HG03575 (cell line): ENCODE measurements around the gene ZNF576.
"Not testable (repeated sequence)": the region's sequence is repeated elsewhere in the genome, so short reads cannot be mapped to it uniquely, and the experiment has no call there.

Experiments
- ATAC-seq: cut with Tn5 transposase; IDR thresholded peaks from one replicate; pipeline ENCODE4 v1.9.1; 2021; ENCODE audit not compliant: unreplicated experiment, insufficient number of reproducible peaks, low FRiP score; ENCODE audit errors: extremely low read depth

Gene ZNF576

DNA sequence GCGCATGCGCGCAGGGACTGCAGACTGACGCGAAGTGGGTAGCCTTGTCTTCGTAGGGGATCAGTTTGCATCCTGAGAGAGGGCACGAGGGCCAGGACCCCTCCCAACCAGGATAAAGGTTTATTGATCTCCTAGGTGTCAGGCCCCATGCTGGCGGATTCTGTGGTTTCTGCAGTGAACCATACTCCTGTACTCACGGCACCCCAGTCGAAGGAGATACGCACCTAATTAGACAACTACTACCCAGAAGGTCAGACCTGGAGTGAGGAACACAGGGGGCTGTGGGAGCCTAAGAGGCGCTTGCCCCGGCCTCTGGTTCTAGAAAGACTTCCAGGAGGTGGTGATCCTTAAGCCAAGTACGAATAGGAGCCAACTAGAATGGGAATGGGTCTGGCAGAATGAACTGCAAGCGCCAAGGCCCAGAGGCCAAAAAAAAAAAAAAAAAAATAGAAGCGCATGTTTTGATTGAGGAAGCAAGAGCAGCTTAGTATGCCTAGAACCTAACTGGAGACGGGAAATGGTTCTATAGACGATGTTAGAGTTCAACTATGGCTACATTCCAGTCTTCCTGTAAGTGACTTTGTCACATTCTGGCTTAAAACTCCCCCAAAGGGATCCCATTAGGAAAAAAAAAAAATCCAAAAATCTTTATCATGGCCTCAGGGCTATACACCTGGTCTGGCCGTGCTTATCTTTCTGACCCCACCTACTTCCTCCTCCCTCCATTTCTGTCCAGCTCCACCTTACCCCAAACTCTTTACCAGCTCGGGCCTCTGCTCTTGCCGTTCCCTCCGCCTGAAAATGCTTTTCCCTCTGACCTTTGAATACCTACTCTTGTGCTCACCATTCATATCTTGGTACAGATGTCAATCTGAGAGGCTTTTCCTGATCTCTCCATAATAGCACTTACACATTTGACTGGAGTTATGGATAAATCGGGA, 23.9 kb downstream of the ZNF576 start:
- ATAC-seq: no peak

DNA sequence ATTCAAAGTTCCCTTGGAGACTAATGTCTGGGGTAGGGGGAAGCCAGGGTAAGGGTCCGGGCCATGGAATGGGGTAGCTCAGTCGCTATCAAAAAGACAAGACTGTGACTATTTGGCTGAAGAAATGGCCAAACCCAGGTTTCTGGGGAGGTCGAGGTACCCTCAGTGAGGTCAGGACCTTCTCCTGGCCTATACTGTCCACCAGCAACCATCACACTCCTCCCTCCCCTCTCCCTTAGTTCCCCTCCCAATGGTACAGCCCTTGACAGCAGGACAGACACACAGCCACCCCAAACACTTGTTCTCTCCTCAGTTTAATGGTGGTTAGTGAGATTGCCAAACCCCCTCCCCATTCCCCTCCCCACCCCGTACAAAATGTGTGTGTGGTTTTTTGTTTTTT, 25.7 kb downstream of the ZNF576 start:
- ATAC-seq: no peak

DNA sequence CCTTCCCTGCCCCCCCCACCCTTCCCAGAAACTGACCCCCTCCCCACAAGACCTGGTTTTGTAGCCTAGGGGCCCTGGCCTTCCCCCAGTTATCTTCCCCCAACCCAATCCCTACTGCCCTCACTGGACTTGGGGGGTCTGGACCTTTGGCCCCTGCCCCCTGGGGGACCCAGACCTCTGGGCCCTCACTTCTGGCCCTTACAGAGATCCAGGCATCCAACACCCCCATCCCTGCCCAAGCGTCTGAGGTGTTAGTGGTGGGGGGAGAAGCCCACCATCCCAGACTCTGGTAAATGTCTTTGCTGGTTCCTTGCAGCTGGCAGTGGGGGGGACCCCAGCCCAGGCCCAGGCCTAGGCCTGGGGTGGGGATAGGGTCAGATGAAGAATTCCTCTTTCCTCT, 26.6 kb downstream of the ZNF576 start:
- no peak for ATAC-seq

DNA sequence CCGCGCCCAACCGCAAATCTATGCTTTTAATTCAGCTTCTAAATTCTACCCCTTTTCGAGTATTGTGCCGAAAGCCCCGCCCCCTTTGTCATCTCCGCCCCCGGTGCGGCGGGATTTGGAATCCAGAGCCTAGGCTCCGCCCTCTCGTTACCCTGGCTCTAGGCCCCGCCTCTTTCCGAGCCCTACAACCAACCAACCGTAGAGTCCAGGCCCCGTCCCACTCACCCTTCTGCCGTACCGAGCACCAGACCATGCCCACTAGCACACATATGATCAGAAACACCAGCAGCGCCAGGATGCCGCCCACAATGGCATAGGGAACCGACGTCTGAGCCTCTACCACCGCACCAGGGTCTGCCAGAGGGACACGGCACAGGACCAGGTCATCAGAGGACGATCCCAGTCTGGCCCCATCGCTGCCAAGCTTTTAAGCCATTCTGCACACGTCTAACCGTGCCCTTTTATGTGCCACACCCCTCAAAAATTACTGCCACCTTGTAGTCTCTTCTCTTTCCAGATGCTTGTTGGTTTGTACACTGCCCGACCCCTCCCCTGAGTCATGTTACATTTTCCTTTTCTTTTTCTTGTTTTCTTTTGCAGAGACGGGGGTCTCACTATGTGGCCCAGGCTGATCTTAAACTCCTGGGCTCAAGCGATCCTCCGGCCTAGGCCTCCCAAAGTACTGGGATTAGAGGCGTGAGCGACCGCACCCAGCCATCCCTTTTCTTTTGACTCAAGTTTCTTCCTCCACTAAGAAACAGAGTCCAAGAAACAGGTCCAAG, 27.7 kb downstream of the ZNF576 start:
- ATAC-seq: no peak

DNA sequence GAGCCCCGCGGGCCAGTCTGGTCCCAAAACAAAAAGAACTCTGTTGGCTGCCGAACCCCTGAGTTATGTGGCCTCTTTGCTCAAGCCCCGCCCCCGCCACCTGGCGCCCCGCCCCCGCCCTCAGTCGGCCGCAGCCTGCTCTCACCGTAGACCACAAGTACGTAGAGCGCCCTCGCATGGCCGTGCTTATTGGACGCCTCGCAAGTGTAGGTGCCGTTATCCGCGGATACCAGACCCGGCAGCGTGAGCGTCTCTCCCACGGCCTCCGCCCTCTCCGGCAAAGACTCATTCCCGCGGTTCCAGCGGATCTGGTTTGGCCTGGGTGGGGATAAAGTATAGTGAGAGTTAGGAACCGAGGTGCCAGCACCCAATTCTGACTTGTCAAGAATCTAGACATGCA, 28.5 kb downstream of the ZNF576 start:
- ATAC-seq: no peak

DNA sequence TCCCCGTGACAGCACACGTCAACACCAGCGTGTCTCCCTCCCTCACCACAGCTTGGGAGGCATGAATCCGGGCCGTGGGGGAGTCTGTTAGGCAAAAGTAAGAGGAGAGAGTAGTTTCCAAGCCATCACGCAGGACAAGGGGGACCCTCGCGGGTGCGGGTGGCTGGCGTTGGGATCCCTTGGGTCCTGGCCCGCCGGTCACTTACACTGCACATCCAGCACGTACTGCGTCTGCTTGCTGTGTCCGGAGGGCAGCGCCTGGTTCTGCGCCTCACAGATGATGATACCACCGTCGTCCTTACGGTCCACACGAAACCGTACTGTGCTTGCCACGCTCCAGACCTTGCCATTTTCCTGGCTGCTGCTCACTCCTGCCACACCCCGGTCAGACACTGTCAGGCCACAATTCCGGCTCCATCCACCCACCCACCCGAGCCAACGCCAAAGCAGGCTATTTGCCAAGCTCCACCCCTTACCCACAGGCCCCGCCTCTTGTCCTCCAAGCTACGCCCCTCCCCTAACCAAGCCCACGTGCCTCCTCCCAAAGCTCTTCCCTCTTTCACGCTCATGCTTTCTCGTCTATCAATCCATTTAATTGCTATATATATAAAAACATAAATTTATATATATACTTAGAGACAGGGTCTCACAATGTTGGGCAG, 29.7 kb downstream of the ZNF576 start:
- ATAC-seq: no peak

DNA sequence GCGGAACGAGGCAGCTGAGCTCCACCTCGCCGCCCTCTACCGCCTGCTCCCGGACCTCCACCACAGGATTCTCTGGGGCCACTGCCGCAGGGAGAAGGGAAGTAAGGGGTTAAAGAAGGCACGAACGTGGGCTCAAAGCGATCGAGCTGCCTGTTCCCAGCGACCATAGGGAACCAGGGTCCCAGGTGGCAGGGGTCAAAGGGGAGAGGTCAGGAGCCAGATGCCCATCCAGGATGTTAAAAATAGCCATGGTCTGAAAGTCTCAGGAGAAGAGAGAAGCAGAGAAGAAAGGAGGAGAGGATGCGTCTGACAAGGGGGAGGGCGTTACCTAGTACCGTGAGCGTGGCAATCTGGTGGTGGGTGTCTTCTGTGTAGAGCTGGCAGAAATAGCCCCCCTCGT, 30.4 kb downstream of the ZNF576 start:
- no peak for ATAC-seq

DNA sequence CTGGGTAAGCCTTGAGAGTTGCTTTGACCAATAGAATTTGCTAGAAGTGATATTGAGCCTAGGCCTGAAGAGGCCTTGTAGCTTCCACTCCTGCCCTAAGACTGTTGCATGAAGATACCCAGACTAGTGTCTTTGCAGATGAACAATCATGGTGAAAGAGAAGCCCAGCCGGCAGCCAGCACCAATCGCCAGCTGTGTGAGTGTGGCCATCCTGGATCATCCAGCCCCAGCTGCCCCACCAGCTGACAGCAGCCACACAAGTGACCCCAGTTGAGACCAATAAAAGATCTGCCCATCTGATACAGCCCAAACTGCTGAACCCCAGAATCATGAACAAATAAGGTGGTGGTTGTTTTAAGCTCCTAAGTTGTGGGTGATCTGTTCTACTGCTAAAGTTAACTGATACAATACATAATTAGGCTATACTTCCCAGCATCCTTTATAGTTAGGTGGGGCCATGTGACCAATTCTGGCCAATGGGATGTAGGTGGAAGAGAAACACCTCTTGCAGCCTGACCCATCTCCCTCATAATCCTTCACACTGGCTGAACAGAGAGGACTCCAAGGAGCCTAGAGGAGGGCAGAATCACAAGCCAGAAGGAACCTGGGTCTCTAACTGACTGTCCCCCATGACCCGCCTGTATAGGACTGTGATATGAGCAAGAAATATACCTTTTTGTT, 32.4 kb downstream of the ZNF576 start:
- ATAC-seq: no peak

DNA sequence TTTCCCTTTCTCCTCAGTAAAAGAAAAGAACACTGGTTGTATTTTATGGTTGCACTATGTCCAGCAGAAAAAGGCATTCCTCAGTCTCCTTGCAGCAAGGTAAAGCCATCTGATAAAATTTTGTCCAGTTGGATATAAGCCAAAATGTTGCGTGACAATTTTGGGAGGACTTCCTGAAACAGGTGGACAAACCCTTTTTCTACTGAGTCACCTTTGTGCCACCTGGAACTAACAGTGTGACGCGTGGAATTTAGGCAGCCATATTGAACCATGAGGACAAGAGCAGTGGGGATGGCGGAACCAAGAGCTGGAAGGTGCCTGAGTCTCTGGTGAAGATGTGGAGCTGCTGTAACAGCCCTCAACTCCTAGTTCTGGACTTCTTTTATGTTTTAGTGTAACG, 35.1 kb downstream of the ZNF576 start:
- ATAC-seq: no peak

DNA sequence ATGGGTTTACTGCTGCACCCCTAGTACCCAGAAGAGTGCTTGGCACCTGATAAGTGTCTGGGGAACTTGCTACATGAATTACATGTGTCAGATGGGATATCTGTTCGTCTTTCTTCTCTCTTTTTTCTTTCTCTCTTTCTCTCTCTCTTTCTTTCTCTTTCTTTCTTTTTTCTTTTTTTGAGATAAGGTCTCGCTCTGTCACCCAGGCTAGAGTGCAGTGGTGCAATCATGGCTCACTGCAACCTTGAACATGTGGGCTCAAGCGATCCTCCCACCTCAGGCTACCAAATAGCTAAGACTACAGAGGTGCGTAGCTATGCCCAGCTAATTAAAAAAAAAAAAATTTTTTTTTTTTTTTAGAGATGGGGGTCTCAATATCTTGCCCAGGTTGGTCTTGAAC, 37.1 kb downstream of the ZNF576 start:
- no peak for ATAC-seq

DNA sequence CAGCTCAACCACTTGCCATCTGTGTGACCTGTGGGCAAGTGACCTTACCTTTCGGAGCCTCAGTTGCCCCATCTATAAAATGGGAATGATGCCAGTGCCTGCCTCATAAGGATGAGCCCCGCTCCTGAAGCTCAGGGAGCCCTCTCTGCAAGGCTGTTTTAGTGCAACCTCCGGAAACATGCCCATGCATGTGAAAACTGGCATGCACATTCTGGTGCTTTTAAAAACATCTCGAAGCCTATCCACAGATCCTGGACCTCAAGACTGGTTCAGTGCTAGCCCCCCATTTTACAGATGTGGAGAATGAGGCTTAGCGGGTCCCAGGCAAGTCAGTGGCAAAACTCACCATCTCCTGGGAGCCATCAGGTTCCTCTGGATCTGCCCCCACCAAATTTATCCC, 37.7 kb downstream of the ZNF576 start:
- no peak for ATAC-seq

DNA sequence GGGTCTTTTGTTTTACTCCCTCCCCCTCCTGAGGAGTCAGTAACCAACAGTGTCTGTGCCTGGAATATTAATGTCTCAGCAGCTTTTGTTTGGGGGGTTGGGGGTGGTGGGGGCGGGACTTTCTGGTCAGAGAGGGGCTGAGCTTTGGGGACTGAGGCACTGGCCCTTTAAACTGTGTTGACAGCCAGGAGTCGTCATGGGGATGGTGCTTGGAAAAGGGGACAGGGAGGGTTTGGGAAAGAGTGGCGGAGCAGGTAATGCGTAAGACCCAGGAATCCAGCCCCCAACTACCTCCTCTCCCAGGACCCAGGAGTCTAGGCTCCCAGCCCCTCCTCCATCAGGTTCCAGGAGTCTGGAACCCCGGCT, 38.1 kb downstream of the ZNF576 start:
- ATAC-seq: no peak

DNA sequence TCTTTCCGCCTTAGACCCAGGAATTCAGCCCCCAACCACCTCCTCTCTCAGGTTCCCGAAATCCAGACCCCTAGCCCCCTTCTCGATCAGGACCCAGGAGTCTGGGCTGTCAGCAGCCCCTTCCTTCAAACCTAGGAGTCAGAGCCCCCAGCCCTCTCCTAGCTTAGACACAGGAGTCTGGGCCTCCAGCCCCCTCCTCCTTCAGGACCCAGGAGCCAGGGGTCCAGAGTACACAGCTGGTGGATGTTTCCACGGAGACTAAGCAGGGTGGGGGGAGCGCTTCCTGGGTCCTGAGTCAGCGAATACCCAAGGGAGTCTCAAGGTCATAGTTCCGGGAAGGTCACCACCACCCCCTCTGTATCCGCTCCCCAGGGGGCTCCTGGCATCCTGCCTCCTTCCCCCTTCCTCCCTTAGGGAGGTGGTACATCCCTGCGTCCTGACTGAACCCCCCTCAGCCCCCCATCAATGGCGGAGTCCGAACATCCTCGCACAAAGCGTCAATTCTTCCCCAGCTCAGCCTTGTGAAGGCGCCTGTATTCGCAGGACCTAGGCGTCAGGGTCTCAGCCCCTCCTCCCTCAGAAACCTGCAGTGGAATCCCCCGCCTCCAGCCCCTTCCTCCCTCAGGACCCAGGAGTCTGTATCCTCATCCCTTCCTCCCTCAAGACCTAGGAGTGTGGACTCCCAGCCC, 38.6 kb downstream of the ZNF576 start:
- ATAC-seq: no peak

DNA sequence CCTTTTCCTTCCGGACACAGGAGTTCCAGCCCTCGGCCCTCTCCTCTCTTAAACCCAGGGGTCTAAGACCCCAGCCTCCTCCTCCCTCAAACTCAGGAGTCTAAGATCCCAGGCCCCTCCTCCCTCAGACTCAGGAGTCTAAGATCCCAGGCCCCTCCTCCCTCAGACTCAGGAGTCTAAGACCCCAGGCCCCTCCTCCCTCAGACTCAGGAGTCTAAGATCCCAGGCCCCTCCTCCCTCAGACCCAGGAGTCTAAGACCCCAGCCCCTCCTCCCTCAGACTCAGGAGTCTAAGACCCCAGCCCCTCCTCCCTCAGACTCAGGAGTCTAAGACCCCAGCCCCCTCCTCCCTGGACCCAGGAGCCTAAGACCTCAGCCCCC, 39.2 kb downstream of the ZNF576 start:
- ATAC-seq: not testable (repeated sequence)

DNA sequence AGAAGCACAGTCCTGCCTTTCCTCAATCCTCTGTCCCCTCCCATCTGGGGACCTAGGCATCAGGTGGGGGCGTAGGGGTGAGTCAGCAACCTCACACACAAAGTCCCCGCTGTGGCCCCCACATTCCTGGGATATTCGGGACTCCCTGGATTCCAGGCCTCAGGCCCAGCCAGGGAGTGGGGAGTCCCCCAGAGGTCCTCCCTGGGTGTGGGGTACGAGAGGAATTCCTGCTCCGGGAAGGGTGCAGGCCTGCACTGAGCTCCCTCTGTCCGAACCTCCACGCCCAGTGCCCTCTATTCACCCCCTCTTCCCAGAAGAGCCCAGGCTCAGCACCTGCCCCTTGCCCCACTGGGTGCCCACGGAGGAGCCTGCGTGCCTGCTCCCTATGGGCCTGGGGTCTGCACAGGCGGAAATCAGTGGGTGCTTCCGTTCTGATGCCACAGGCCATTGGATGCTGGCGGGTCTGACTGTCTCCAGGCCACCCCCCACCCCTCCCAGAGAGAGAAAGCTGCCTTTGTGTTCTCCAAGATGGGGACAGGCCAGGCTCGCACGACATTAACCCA, 39.8 kb downstream of the ZNF576 start:
- no peak for ATAC-seq

DNA sequence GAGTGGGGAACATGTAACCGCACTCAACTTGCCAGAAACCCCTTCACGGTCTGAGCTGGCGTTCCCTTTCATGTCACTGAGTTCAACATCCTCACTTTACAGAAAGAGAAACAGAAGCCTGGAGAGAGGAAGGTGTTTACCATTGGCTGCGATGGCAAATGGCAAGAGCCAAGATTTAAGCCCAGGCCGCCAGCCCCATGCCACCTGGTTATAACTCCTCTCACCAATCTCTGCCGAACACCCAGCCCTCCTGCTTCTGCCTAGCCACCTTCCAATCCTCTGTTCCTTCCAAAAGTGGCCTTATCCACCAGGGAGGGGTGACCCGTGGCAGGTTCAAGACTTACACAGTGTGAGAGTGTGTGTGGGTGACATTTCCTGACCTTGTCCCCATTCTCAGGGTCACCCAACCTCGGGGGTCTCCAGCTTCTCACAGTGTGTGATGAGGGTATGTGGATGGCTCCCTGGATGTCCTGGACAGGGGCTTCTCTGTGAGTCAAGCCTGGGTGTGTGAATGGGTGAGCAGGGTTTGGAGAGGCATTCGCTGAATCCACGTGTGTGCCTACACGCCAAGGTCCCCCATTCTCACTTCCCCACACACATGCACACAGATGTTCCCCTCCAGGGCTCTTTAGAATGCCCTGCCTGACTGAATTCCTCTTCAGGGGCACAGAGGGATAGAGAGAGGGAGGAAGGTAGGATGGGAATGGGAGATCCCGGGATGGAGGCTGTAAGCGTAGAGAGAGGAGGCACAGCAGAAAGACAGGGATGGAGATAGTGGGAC, 42.0 kb downstream of the ZNF576 start:
- no peak for ATAC-seq

DNA sequence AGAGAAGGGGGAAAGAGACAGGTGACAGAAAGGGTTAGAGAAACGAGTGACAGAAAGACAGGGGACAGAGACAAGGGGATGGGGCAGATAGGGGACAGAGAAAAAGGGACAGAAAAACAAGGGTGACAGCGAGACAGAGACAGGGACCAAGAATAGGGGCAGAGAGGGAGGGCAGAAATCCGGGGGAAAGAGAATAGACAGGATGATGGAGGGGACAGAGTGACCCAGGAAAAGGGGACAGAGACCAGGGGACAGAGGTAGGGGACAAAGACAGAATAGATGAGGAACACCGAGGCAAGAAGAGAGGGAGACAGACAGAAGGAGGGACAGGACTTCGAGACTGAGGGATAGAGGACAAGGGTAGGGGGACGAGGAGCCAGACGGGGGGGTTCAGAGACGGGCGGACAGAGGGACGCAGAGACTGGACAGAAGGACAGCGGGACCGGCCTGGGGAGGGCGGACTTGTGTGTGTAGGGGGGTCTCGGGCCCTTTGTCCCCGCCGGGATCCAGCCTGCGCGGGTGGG, 42.7 kb downstream of the ZNF576 start:
- ATAC-seq: no peak
